HepG2 (cell line): ENCODE data around the gene ANKRD39. TPM values are rescaled to one million over a fixed set of nuclear protein-coding genes. Genes with fewer than 3 reads are reported as not detected.

ENCODE experiments used
- DNMT1 ChIP-seq: sonication (generic); formaldehyde crosslinking; IDR thresholded peaks from 2 replicates; pipeline ENCODE4 v1.5.1; 2020; ENCODE audit warnings: mild to moderate bottlenecking, missing genetic modification reagents
- HES4 ChIP-seq: sonication (generic); formaldehyde crosslinking; IDR thresholded peaks from 2 replicates; pipeline ENCODE4 v1.9.0; 2021; ENCODE audit warnings: mild to moderate bottlenecking, missing genetic modification reagents, borderline replicate concordance
- HNRNPH1 ChIP-seq: fragments of 200-400 bp; formaldehyde crosslinking; optimal IDR thresholded peaks from 2 replicates; pipeline ENCODE3; 2017; ENCODE audit warnings: mild to moderate bottlenecking, low read depth, low read length
- NCOA1 ChIP-seq: sonication (generic); formaldehyde crosslinking; IDR thresholded peaks from 2 replicates; pipeline ENCODE4 v1.9.0; 2021; ENCODE audit warnings: missing genetic modification reagents
- ONECUT2 ChIP-seq: sonication (generic); formaldehyde crosslinking; IDR thresholded peaks from 2 replicates; pipeline ENCODE4 v1.4.0; 2020; ENCODE audit warnings: missing genetic modification reagents
- POLR2AphosphoS2 ChIP-seq: IDR thresholded peaks from 2 replicates; pipeline ENCODE4 v1.6.1; 2011; ENCODE audit warnings: low read depth, low read length, improper control_type of control experiment
- PPARG ChIP-seq: conservative IDR thresholded peaks from 2 replicates; pipeline ENCODE4 v1.6.1; 2016; ENCODE audit warnings: missing biosample characterization, missing genetic modification reagents
- PRMT3 ChIP-seq: sonication (generic); formaldehyde crosslinking; IDR thresholded peaks from 2 replicates; pipeline ENCODE4 v1.8.1; 2022; ENCODE audit warnings: low read depth, mild to moderate bottlenecking, moderate library complexity, missing genetic modification reagents, borderline replicate concordance
- RBAK ChIP-seq: sonication (generic); formaldehyde crosslinking; IDR thresholded peaks from 2 replicates; pipeline ENCODE4 v1.5.1; 2020; ENCODE audit warnings: mild to moderate bottlenecking, missing genetic modification reagents
- RFX1 ChIP-seq: fragments of 450-650 bp; IDR thresholded peaks from 2 replicates; pipeline ENCODE4 v1.6.1; 2017
- SIX4 ChIP-seq: sonication (generic); formaldehyde crosslinking; IDR thresholded peaks from 2 replicates; pipeline ENCODE4 v1.4.0; 2020; ENCODE audit warnings: missing genetic modification reagents
- SRF ChIP-seq: IDR thresholded peaks from 2 replicates; pipeline ENCODE4 v1.6.1; 2011; ENCODE audit warnings: mild to moderate bottlenecking, low read depth, low read length, moderate library complexity
- SRSF4 ChIP-seq: fragments of 200-400 bp; formaldehyde crosslinking; IDR thresholded peaks from one replicate; pipeline ENCODE4 v1.6.1; 2018; ENCODE audit warnings: mild to moderate bottlenecking, low read depth, low read length, moderate library complexity; ENCODE audit not compliant: poor library complexity, severe bottlenecking
- SRY ChIP-seq: sonication (generic); formaldehyde crosslinking; IDR thresholded peaks from 2 replicates; pipeline ENCODE4 v1.8.0; 2022; ENCODE audit warnings: mild to moderate bottlenecking, missing genetic modification reagents
- TCF7L2 ChIP-seq: IDR thresholded peaks from 2 replicates; pipeline ENCODE4 v1.6.1; 2011; ENCODE audit warnings: mild to moderate bottlenecking, low read depth, low read length, moderate library complexity
- ZFP90 ChIP-seq: sonication (generic); formaldehyde crosslinking; IDR thresholded peaks from 2 replicates; pipeline ENCODE4 v1.8.0; 2022; ENCODE audit warnings: missing genetic modification reagents, mild to moderate bottlenecking, inconsistent platforms, borderline replicate concordance
- ZMYM2 ChIP-seq: sonication (generic); formaldehyde crosslinking; IDR thresholded peaks from 2 replicates; pipeline ENCODE4 v1.8.0; 2022; ENCODE audit warnings: mild to moderate bottlenecking, missing genetic modification reagents
- ZNF329 ChIP-seq: sonication (generic); formaldehyde crosslinking; IDR thresholded peaks from 2 replicates; pipeline ENCODE4 v1.9.0; 2021; ENCODE audit warnings: low read depth, mild to moderate bottlenecking, missing genetic modification reagents
- ZNF567 ChIP-seq: sonication (generic); formaldehyde crosslinking; IDR thresholded peaks from 2 replicates; pipeline ENCODE4 v1.8.1; 2023; ENCODE audit warnings: mild to moderate bottlenecking, missing genetic modification reagents, borderline replicate concordance
- ZNF577 ChIP-seq: sonication (generic); formaldehyde crosslinking; IDR thresholded peaks from 2 replicates; pipeline ENCODE4 v1.4.0; 2020; ENCODE audit warnings: mild to moderate bottlenecking, low read depth, missing genetic modification reagents, borderline replicate concordance
- ZNF7 ChIP-seq: IDR thresholded peaks from 2 replicates; pipeline ENCODE4 v1.6.1; 2016; ENCODE audit warnings: missing biosample characterization, missing genetic modification reagents
- ZNF75D ChIP-seq: sonication (generic); formaldehyde crosslinking; IDR thresholded peaks from 2 replicates; pipeline ENCODE4 v1.8.1; 2023; ENCODE audit warnings: missing genetic modification reagents, mild to moderate bottlenecking, borderline replicate concordance
- polyA plus RNA-seq, 8 experiments: library from polyadenylated mRNA; depleted of rRNA in 3 of 8; stranded (reverse) in 7 of 8; unstranded in 1 of 8; fragments of >200 nt; fragmentation: Illumina TruSeq in 4 of 8; extraction: Trizol in 4 of 8; gene quantifications; 2 replicates each; pipeline versions ENCODE4 v1.2.1 to v1.2.3, GENCODE V29; 2011 to 2016; ENCODE audit warnings: low read depth in 4 of 8, missing spikeins in 1 of 8, mixed read lengths in 1 of 8; ENCODE audit not compliant: insufficient read depth in 1 of 8
- total RNA-seq, 5 experiments: library from RNA; depleted of rRNA; stranded (reverse); fragments of >200 nt; fragmentation: Illumina TruSeq; extraction: Trizol; gene quantifications; 2 replicates each; pipeline ENCODE4 v1.2.3, GENCODE V29; 2016; ENCODE audit warnings: low read depth in 1 of 5
- TF ChIP-seq, protein P1 (sequence below): sonication (generic); formaldehyde crosslinking; IDR thresholded peaks from 2 replicates; pipeline ENCODE4 v1.8.1; 2023; ENCODE audit warnings: mild to moderate bottlenecking, missing genetic modification reagents
- TF ChIP-seq, protein P2 (sequence below): sonication (generic); formaldehyde crosslinking; IDR thresholded peaks from 2 replicates; pipeline ENCODE4 v1.4.0; 2020; ENCODE audit warnings: mild to moderate bottlenecking, missing genetic modification reagents
- TF ChIP-seq, protein P3 (sequence below): IDR thresholded peaks from 2 replicates; pipeline ENCODE4 v1.6.1; 2012; ENCODE audit warnings: inconsistent platforms

ANKRD39 gene
- total and polyA plus RNA-seq, 2 of the 13 experiments (the other 11 are each of a cell fraction or from before 2014, with no cell fraction given): 23.2 to 24.8 TPM

DNA sequence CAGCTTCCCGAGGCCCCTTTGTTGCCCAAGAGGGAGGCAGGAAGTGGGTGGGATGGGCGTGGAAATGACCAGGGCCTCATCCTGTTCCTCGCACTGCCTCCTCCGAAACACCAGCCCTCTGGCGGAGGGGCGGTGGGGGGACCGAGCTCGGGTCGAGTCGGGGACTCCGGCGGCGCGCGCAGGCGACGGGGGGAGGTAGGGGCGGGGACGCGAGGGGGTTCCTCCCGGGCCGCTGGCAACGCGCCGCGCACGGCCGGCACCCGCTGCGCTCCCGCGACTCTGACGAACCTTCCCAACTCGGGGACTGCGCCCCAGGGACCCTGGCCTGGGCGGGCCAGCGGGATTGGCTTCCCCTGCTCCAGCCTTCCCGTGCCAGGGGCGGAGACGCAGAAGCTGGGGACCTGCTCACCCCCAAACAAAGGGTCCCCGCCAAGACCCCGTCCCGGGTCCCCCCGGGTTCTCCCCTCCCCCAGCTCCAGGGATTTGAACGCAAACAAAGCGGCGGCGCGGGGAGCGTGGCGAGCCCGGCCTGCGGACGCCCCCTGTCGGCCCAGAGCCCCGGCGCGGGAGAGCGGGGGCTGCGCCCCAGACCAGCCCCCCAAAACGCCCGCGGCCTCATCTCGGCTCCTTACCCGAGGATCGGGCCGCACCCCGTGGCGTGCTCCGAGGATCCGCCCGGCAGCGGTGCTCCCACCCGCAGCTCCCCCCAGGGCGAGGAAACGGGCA is 10.9 kb upstream of the ANKRD39 start (continued):
- TF ChIP-seq ZNF329 (CRISPR knock-in tag): no peak
- TF ChIP-seq PRMT3: no peak
- TF ChIP-seq SRSF4: no peak
- TF ChIP-seq SIX4: no peak
- TF ChIP-seq RBAK (CRISPR knock-in tag): no peak
- peak; percentile 82; the same call in 1 of the 2 replicates for TF ChIP-seq ZFP90 (CRISPR knock-in tag)
- TF ChIP-seq, protein P1, sequence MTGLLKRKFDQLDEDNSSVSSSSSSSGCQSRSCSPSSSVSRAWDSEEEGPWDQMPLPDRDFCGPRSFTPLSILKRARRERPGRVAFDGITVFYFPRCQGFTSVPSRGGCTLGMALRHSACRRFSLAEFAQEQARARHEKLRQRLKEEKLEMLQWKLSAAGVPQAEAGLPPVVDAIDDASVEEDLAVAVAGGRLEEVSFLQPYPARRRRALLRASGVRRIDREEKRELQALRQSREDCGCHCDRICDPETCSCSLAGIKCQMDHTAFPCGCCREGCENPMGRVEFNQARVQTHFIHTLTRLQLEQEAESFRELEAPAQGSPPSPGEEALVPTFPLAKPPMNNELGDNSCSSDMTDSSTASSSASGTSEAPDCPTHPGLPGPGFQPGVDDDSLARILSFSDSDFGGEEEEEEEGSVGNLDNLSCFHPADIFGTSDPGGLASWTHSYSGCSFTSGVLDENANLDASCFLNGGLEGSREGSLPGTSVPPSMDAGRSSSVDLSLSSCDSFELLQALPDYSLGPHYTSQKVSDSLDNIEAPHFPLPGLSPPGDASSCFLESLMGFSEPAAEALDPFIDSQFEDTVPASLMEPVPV (CRISPR knock-in tag): peak; percentile 72
- no peak for TF ChIP-seq ZNF567 (CRISPR knock-in tag)
- TF ChIP-seq, protein P2, sequence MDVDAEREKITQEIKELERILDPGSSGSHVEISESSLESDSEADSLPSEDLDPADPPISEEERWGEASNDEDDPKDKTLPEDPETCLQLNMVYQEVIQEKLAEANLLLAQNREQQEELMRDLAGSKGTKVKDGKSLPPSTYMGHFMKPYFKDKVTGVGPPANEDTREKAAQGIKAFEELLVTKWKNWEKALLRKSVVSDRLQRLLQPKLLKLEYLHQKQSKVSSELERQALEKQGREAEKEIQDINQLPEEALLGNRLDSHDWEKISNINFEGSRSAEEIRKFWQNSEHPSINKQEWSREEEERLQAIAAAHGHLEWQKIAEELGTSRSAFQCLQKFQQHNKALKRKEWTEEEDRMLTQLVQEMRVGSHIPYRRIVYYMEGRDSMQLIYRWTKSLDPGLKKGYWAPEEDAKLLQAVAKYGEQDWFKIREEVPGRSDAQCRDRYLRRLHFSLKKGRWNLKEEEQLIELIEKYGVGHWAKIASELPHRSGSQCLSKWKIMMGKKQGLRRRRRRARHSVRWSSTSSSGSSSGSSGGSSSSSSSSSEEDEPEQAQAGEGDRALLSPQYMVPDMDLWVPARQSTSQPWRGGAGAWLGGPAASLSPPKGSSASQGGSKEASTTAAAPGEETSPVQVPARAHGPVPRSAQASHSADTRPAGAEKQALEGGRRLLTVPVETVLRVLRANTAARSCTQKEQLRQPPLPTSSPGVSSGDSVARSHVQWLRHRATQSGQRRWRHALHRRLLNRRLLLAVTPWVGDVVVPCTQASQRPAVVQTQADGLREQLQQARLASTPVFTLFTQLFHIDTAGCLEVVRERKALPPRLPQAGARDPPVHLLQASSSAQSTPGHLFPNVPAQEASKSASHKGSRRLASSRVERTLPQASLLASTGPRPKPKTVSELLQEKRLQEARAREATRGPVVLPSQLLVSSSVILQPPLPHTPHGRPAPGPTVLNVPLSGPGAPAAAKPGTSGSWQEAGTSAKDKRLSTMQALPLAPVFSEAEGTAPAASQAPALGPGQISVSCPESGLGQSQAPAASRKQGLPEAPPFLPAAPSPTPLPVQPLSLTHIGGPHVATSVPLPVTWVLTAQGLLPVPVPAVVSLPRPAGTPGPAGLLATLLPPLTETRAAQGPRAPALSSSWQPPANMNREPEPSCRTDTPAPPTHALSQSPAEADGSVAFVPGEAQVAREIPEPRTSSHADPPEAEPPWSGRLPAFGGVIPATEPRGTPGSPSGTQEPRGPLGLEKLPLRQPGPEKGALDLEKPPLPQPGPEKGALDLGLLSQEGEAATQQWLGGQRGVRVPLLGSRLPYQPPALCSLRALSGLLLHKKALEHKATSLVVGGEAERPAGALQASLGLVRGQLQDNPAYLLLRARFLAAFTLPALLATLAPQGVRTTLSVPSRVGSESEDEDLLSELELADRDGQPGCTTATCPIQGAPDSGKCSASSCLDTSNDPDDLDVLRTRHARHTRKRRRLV (CRISPR knock-in tag): no peak
- no peak for TF ChIP-seq TCF7L2
- no peak for TF ChIP-seq RFX1
- no peak for TF ChIP-seq ZNF577
- TF ChIP-seq DNMT1 (CRISPR knock-in tag): peak; percentile 39; the same call in 1 of the 2 replicates
- no peak for TF ChIP-seq ZNF7 (CRISPR knock-in tag)
- no peak for TF ChIP-seq SRF
- 0 out of 2 replicates have a peak, but pooled peaks have one; percentile 11 for TF ChIP-seq PPARG (CRISPR knock-in tag)
- peak; percentile 30; the same call in 1 of the 2 replicates for TF ChIP-seq ONECUT2 (CRISPR knock-in tag)
- no peak for TF ChIP-seq ZNF75D (CRISPR knock-in tag)
- TF ChIP-seq NCOA1: no peak
- no peak for TF ChIP-seq POLR2AphosphoS2
- TF ChIP-seq, protein P3, sequence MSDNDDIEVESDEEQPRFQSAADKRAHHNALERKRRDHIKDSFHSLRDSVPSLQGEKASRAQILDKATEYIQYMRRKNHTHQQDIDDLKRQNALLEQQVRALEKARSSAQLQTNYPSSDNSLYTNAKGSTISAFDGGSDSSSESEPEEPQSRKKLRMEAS: no peak; the same call in none of the 2 replicates
- TF ChIP-seq ZMYM2: no peak
- TF ChIP-seq HES4 (CRISPR knock-in tag): peak; percentile 73
- no peak for TF ChIP-seq HNRNPH1
- no peak for TF ChIP-seq SRY
